ELR (cell line): ENCODE data around the gene LIG4.
"Not testable (repeated sequence)": the region's sequence is repeated elsewhere in the genome, so short reads cannot be mapped to it uniquely, and the experiment has no call there.

ENCODE experiments used
- DNase-seq: peaks from one replicate; pipeline ENCODE4 v3.0.0-alpha.2; 2015; ENCODE audit warnings: low read depth

The LIG4 gene

GRCh38 chr13:108215436-108215835 is at the start of gene LIG4:
TSS of gene LIG4 (minus strand) at chr13:108215536. CDS start at chr13:108211268, 4,268 bp downstream.
- peak; percentile 91 for DNase-seq

- no peak for DNase-seq
These were observed 48.5 kb upstream of the LIG4 start for GRCh38 chr13:108263621-108264355.

GRCh38 chr13:108257248-108257647 is 41.9 kb upstream of the LIG4 start:
- no peak for DNase-seq

GRCh38 chr13:108249150-108249549 is 33.8 kb upstream of the LIG4 start:
- DNase-seq: no peak

- DNase-seq: no peak
These were observed 15.0 kb upstream of the LIG4 start for GRCh38 chr13:108230377-108230776.

- DNase-seq: peak; percentile 52
These were observed 12.4 kb upstream of the LIG4 start for GRCh38 chr13:108227651-108228272.

GRCh38 chr13:108226184-108226583 is 10.8 kb upstream of the LIG4 start:
- no peak for DNase-seq

- DNase-seq: no peak
These were observed 10.1 kb upstream of the LIG4 start for GRCh38 chr13:108225440-108225839.

GRCh38 chr13:108223687-108224503 is 8.6 kb upstream of the LIG4 start:
- DNase-seq: no peak

GRCh38 chr13:108220041-108220440 is 4.7 kb upstream of the LIG4 start:
- DNase-seq: no peak

GRCh38 chr13:108218044-108218974 is 3.0 kb upstream of the LIG4 start, which contains the start of gene ABHD13:
TSS of gene ABHD13 (plus strand) at chr13:108218392. CDS start at chr13:108229219, 10,827 bp downstream.
- peak; percentile 91 for DNase-seq

- DNase-seq: not testable (repeated sequence)
These were observed 2.1 kb upstream of the LIG4 start for GRCh38 chr13:108217307-108218043.

- peak; percentile 24 for DNase-seq
These were observed 680 bp downstream of the LIG4 start for GRCh38 chr13:108214441-108215271.

- DNase-seq: peak; percentile 64
These were observed 1.4 kb downstream of the LIG4 start for GRCh38 chr13:108213946-108214345.

- DNase-seq: no peak
These were observed 2.5 kb downstream of the LIG4 start for GRCh38 chr13:108212886-108213285.

GRCh38 chr13:108210551-108210950 is 4.8 kb downstream of the LIG4 start:
- no peak for DNase-seq

GRCh38 chr13:108200781-108201398 is 14.4 kb downstream of the LIG4 start:
- peak; percentile 60 for DNase-seq

- DNase-seq: no peak
These were observed 19.5 kb downstream of the LIG4 start for GRCh38 chr13:108195861-108196260.

GRCh38 chr13:108195146-108195545 is 20.2 kb downstream of the LIG4 start:
- no peak for DNase-seq
